Activated CD4-positive, CD25-positive, alpha-beta regulatory T cell treated with anti-CD3 and anti-CD28 coated beads, Interleukin-2, amount 50 U/mL, for 24 hours (primary cell): ENCODE data around the gene DUSP8.
"Not testable (repeated sequence)": the region's sequence is repeated elsewhere in the genome, so short reads cannot be mapped to it uniquely, and the experiment has no call there.

Experiments
- ATAC-seq, 2 donors: fragments of 150-1000 bp; cut with Tn5 transposase; one replicate each; pipeline ENCODE4 v1.10.0; 2021; ENCODE audit warnings: mild to moderate bottlenecking in 1 of 2, moderate library complexity in 1 of 2

DUSP8 gene

GRCh38 chr11:1513326-1514296 lies 58.5 kb downstream of the DUSP8 start:
- ATAC-seq, result no peak

- ATAC-seq, result not testable (repeated sequence)
Measured at GRCh38 chr11:1512531-1513258, 59.4 kb downstream of the DUSP8 start.

GRCh38 chr11:1511937-1512496 lies 60.1 kb downstream of the DUSP8 start:
- no peak for ATAC-seq

- no peak for ATAC-seq
Measured at GRCh38 chr11:1510928-1511327, 61.1 kb downstream of the DUSP8 start.

- not testable (repeated sequence) for ATAC-seq
Measured at GRCh38 chr11:1510351-1510750, 61.7 kb downstream of the DUSP8 start.

- ATAC-seq, result no peak
Measured at GRCh38 chr11:1509626-1510255, 62.3 kb downstream of the DUSP8 start.

GRCh38 chr11:1508986-1509385 lies 63.1 kb downstream of the DUSP8 start:
- ATAC-seq, result no peak

GRCh38 chr11:1508491-1508891 lies 63.6 kb downstream of the DUSP8 start:
- ATAC-seq, result no peak

- ATAC-seq, result no peak
Measured at GRCh38 chr11:1507381-1508140, 64.5 kb downstream of the DUSP8 start.

- ATAC-seq, result no peak
Measured at GRCh38 chr11:1506981-1507380, 65.1 kb downstream of the DUSP8 start.

GRCh38 chr11:1505480-1505879 lies 66.6 kb downstream of the DUSP8 start:
- ATAC-seq, result no peak

- no peak for ATAC-seq
Measured at GRCh38 chr11:1504581-1505290, 67.3 kb downstream of the DUSP8 start.

GRCh38 chr11:1504138-1504537 lies 67.9 kb downstream of the DUSP8 start:
- no peak for ATAC-seq
